Measurements from ENCODE around the gene FOXP1.
"Not testable (repeated sequence)": the region's sequence is repeated elsewhere in the genome, so short reads cannot be mapped to it uniquely, and the experiment has no call there.

Gene FOXP1

DNA sequence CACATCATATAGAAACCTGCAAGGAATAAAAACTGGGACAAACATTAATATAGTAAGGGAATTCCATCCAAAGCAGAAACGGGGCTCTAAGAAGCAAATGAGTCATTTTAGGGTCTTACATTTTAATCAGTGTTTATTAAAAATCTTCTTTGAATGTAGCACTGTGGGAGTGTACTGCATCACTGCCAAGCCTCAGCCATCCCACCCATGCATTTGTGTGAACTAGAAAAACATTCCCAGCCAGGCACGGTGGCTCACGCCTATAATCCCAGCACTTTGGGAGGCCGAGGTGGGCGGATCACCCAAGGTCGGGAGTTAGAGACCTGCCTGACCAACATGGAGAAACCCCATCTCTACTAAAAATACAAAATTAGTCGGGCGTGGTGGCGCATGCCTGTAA is 57.1 kb downstream of the FOXP1 start:
- DNase-seq, result not testable (repeated sequence)

DNA sequence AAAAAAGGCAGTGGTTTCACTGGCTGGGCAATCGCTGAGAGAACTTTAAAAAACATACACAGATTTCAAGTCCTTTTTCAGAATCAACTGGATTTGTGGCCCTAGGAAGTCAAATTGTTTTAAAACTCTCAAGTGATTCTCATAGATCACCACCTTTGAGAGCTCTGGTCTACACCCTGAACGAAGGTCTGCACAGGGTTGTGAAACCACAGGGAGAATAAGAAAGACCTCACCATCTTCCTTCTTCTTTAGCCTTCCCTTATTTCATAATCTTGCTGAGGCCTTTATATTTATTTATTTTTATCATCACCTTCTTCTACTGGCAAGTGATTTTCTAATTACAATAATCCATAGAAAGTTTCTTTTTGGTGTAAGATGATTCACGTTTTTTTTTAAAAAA is 58.1 kb downstream of the FOXP1 start:
- DNase-seq, result no peak

GRCh38 chr3:71524672-71525071 is 58.9 kb downstream of the FOXP1 start:
- no peak for DNase-seq

- no peak for DNase-seq
Observed at GRCh38 chr3:71523628-71524027, 59.9 kb downstream of the FOXP1 start.

DNA sequence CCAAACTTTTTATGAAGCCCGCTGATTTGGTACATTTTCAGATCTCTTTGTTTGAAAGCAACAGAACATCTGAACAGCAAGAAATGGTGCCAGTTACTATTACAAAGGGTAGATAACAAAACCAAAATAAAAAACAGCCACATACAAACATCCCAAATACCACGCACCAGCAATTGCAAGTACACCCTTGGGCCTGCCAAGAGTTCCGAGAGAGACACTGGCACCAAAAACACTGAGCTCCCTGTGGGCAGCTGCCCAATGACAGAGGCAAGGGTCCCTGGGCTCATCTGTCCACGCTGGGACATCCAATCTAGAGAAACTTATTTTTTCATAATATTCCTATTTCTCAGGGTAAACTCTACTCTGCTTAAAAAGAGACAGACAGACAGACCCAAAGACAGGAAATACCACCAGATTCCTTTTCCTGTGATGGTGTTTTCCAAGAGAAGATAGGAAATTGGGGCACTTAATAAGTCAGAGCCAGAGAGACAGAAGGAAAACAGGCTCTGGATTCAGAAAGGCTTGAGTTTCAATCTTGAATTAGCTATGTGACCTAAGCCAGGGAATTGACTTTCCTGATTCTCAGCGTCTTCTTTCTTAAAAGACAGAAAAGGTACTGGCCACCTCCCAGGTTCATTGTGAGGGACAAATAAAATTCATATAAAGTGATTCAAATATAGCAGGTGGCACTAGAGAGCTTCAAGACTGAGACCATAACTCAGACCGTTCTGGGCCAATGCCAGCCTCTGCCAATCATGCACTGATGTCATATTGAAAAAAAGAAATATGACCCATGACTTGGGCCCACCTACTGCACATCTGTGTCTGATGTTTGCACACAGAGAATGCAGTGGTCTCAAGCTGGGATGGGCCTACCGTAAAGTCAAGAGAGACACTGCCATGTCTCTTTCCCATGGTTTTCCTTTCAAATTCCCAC is 61.3 kb downstream of the FOXP1 start:
- no peak for DNase-seq

GRCh38 chr3:71521021-71521352 is 62.5 kb downstream of the FOXP1 start:
- no peak for DNase-seq

DNA sequence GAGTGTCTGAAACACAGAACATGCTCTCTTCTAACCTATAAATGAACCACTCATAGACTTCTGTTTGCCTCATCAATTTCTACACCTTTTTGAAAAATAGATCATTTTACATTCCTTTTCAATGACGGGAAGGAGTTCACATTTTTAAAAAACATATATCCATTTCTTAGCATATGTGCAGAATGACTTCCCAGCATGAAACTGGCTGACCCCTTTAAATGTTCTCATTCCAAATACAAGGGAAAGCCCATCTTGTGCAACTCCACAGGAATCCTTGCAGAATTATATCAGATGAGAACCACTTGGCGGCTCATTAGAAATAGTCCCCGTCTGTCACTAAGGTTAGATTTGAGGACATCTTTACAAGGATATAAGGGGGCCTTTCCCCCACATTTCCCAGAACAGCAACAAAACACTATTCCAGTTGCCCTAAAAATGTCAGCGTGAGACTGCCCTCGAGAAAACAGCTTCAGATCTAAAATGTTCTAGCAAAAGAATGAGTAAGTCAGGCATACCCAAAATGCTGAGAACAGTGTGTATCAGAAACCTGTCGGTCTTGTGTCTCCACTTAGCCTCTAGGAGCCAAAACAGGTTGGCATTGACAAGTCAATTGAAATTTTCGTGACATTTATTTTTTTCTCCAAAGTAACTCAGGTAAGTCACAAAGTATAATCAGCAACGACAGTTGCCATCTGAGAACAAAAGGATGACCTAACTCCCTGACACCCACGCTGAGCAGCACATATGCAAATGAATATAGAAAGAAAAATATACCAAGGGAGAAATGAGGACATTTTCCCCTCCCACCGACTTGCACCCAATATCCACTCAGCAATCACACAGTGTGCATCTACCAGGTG is 63.1 kb downstream of the FOXP1 start:
- no peak for DNase-seq

- no peak for DNase-seq
Observed at GRCh38 chr3:71518089-71518488, 65.4 kb downstream of the FOXP1 start.

GRCh38 chr3:71517271-71517791 is 66.2 kb downstream of the FOXP1 start:
- DNase-seq, result no peak

- no peak for DNase-seq
Observed at GRCh38 chr3:71515636-71516365, 67.7 kb downstream of the FOXP1 start.

- DNase-seq, result no peak
Observed at GRCh38 chr3:71514621-71515020, 68.9 kb downstream of the FOXP1 start.

- DNase-seq, result no peak
Observed at GRCh38 chr3:71513515-71513914, 70.0 kb downstream of the FOXP1 start.

DNA sequence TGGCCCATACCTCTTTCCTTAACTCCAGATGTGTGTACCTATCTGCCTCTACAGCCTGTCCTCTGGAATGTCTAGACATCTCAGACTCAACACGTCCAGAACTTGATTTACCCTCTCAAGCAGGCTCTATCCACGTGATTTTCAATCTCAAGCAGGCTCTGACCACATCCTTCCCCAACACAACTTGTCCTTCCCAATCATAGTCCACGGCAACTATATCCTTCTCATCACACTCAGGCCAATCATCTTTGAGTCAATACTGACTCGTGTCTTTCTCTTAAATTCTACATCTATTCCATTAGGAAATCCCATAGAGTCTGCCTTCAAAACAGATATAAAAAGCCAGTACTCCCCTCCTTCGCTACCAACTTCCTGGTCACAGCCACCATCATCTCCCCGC is 70.4 kb downstream of the FOXP1 start:
- DNase-seq, result no peak

GRCh38 chr3:71512544-71512943 is 71.0 kb downstream of the FOXP1 start:
- no peak for DNase-seq

- peak in 1 of 2 donors; percentile 41 for DNase-seq
Observed at GRCh38 chr3:71512000-71512399, 71.5 kb downstream of the FOXP1 start.

DNA sequence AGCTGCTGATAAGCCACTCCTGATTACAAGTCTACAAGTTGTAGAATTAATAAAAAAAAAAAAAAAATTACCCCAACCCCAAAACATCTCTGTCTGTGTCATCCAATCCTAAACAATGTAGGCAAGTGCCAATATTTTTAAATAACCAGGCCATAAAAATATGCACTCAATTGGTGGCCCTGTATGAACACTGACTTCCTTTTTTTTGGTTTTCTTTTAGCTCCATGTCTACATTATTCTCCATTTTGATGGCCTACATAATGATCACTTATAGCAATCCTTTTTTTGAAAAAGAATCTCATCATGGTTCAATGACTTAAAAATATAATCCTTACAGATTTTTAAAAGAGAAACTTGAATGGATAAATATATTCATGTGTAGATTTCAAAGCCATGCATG is 72.1 kb downstream of the FOXP1 start:
- DNase-seq, result no peak

- DNase-seq, result no peak
Observed at GRCh38 chr3:71511037-71511436, 72.5 kb downstream of the FOXP1 start.

DNA sequence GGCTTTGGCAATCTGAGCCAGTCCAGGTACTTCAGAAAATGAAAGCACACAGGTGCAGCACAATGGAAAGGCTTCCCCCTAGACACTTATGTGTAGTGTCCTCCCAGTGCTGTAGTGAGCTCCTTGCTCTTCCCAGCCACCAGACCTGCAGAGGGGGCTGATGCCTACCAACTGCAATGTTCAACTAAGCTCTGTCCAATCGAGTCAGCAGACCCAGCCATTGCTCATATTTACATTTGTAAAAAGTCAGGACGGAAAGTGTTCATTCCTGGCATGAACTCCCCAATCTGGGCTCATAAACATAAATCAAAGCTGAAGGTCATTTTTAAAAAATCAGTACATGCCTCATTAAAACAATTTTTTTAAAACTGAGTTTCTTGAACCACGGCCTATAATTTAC is 73.0 kb downstream of the FOXP1 start:
- no peak for DNase-seq

GRCh38 chr3:71509066-71509465 is 74.5 kb downstream of the FOXP1 start:
- DNase-seq, result no peak

DNA sequence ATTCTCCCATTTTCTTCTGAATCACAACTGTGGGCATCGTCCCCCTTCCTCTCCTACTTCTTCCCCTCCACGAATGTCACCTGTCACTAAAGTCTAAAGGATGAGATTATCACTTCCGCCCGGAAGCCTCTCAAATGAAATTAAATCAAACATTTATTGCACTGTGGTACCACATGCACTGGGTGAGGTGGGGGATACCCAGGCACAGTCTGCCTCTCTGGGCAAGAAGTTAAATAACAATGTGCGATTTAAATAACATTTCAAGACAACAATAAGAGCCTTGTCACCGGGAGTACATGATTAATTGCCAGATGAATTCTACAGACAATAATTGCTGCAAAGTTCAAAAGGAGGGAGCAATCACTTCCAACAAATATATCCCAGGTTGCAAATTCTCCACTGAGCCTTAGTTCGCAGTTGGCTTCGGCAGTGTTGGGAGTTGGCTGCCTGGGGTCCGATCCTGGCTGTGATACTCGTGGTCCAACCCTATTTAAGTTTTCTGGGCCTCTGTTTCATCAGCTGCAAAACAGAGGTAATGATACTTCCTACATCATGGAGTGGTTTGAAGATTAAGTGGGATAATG is 77.7 kb downstream of the FOXP1 start:
- no peak for DNase-seq

GRCh38 chr3:71504250-71505036 is 79.1 kb downstream of the FOXP1 start:
- DNase-seq, result peak; percentile 50 to 56

All from stimulated activated CD4-positive, alpha-beta T cell treated with anti-CD3 and anti-CD28 coated beads, Interleukin-2, amount 100 ng/mL, for 24 hours (primary cell).